PC-9 (cell line): ENCODE data around the gene GTPBP3.

Source experiments
- CTCF ChIP-seq: fragments of 200-600 bp; sonication (generic); conservative IDR thresholded peaks from 2 replicates; pipeline ENCODE4 v1.6.1; 2017; ENCODE audit warnings: mixed run types, antibody characterized with exemption, mild to moderate bottlenecking, moderate library complexity
- EZH2 ChIP-seq: fragments of 200-600 bp; sonication (generic); IDR thresholded peaks from 2 replicates; pipeline ENCODE4 v1.8.0; 2017; ENCODE audit warnings: antibody characterized with exemption, low read depth

GRCh38 chr19:17292301-17293074 is 44.9 kb upstream of the GTPBP3 start:
- TF ChIP-seq CTCF (peak; percentile 77), EZH2 (no peak)
